HG02884 (cell line): ENCODE data around the gene TRAPPC2L.
"Not testable (repeated sequence)": the region's sequence is repeated elsewhere in the genome, so short reads cannot be mapped to it uniquely, and the experiment has no call there.

Experiments
- ATAC-seq: cut with Tn5 transposase; IDR thresholded peaks from one replicate; pipeline ENCODE4 v1.9.1; 2021; ENCODE audit warnings: mild to moderate bottlenecking, moderate library complexity; ENCODE audit not compliant: unreplicated experiment

The TRAPPC2L gene

DNA sequence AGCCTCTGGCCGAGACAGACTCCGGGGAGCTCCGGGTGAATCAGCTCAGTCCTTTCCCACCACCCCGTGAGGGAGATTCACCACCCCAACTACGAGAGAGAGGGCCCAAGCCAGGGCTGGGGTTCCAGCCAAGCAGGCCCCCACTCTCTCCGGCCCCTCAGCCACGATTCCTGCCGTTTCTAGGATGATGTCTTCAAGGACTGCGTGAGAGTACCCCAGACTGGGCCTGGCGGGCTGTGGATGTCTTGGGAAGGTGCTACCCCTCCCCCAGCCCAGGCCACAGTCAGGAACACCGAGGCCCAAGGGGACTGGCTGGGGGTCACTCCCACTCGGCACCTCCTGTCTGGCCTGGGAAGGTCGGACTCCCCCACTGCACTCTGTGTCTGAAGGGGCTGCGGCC is 31.1 kb downstream of the TRAPPC2L start:
- ATAC-seq, result no peak

DNA sequence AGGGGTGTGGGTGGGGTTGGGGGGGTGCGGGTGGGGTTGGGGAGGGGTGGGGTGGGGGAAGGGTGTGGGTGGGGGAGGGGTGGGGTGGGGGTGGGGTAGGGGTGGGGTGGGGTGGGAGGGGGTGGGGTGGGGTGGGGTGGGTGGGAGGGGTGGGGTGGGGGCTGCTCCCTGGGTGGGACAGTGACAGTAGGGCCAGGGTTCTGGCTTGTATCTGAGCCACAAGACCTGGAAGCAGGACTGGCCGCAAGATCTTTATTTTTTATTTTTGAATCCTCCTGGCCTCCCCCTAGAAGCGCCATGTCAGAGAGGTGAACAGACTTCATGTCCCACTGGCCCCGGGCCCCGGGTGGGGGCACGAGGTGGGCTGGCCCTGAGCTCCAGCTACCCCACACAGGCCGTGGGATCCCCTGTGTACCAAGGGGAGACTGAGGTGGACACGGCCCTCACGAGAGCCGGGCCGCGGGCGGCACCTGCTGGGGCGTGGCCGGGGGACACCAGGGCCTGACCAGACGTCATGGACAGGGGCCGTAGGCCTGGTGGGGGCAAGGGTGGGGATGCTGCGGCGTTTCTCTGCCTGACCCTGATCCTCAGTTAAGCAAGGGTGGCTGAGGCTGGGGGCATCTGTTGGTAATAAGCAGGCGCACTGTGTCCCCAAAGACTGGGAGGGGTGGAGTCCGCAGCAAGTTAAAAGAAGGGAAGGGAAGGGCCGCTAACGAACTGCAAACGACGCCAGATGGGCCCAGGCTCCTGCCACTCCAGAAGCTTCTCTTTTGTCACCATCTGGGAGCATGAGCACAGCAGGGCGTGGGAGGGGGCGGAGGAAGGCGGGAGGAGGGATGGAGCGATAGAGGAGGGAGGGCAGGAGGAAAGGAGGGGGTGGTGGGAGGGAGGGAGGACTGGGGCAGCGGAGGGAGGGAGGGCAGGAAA is 31.8 kb downstream of the TRAPPC2L start:
- no peak for ATAC-seq

DNA sequence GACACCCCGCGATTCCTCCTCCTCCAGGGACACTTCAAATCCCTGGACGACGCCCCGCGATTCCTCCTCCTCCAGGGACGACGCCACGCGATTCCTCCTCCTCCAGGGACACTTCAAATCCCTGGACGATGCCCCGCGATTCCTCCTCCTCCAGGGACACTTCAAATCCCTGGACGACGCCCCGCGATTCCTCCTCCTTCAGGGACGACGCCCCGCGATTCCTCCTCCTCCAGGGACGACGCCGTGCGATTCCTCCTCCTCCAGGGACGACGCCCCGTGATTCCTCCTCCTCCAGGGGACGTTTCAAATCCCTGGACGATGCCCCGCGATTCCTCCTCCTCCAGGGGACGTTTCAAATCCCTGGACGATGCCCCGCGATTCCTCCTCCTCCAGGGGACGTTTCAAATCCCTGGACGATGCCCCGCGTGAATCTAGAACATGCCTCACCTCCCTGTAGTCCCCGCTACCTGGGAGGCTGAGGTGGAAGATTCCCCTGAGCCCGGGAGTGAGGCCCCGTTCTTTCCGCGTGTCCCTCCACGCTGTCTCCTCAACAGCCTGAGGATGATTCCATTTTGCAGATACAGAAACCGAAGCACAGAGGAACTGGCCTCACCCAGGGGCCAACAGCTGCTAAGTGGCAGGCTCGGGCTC is 32.9 kb downstream of the TRAPPC2L start:
- not testable (repeated sequence) for ATAC-seq

DNA sequence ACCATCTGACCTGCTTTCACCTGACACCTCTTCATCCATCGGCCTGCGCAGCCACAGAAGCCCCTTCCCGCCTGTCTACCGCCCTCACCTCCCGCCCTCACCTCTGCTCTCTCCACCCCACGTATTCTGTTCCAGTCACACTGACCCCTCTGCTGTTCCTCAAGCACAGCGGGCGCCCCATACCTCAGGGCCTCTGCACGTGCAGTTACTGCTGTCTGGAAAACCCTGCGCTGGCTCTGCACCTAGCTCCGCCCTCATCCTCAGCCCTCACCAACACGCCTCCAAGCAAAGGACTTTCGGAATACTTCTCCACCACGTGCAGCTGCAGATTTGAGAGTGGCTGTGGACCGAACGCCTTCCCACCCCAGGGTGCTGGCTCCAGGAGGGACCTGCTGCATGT is 34.2 kb downstream of the TRAPPC2L start:
- no peak for ATAC-seq

DNA sequence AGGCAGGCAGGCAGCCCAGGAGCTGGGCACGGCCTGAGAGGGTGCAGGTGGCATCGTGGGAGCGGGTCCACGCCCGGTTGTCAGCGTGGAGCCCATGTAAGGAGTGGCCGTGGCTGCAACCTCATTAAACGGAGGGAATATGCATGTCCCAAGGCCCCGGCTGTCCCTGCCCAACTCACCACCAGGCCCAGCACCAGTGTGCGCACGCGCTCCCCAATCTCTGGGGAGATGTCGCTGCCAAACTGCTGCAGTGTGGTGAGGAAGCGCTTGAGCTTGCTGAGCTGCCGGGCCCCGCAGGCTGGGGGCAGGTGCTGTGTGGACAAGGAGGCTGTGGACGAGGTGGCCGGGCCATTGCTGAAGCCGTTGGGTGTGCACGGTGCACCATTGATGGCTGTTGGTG is 35.1 kb downstream of the TRAPPC2L start:
- ATAC-seq, result no peak

DNA sequence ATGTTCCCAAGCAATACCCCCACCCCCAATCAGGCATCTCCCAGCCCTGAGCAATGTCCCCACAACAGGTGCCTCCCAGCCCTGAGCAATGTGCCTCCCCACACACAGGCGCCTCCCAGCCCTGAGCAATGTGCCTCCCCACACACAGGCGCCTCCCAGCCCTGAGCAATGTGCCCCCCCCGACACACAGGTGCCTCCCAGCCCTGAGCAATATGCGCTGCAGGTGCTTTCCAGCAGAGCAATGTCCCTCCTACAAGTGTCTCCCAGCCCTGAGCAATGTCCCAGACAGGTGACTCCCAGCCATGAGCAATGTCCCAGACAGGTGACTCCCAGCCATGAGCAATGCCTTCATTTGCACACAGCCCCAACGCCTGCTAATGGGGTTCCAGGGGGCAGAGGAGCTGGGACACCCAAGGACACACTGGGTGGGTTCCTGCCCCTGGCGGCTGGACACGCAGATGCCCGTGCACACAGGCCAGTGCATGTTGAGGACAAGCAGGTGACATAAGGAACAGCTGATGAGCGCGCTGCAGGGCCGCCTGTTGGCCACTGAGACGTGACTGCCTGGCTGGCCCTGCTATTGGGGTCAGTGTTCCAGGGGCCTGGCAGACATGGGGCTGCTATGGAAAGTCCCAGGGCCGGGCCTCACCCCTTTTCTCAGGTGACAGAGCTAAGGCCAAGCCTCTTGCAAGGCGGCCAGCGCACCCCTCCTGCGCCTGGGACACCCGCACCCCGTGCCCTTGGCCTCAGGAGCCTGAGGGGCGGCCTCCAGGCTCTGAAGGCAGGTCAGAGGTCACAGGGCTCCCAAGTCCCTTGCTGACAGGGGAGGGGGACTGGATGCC is 36.4 kb downstream of the TRAPPC2L start:
- ATAC-seq, result no peak

DNA sequence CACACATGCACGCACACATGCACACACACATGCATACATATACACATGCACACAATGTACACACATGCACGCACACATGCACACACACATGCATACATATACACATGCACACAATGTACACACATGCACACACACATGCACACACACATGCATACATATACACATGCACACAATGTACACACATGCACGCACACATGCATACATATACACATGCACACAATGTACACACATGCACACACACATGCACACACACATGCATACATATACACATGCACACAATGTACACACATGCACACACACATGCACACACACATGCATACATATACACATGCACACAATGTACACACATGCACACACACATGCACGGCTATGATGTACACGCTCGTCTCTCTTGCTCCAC is 37.3 kb downstream of the TRAPPC2L start:
- ATAC-seq, result not testable (repeated sequence)

DNA sequence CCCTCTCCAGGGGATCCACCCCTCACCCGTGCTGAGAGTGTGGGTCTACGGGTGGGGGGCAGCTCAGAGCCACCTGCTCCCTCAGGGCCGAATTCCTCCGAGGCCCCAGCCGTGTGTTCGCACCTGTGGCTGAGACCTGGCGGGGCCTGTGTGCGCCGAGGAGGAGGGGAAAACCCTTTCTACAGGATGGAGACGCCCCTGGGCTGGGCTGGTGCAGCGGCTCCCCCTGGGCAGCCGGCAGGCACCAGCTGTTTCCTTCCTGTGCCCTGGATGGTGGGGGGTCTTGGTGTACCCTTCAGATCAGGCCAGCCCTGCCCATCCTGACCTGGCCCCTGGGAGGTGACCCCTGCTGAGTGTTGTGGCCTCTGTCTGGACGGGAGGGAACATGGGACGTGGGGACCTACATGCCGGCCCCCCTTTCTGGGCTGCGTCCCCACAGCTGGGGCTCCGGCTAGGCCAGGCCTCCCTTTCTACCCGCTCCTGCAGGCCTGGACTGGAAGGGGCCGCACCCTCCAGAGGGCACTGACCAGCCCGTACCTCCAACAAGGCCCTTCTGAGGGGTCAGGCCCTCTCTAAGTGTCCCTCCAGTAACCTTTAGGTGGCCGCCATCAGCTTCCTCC is 37.9 kb downstream of the TRAPPC2L start:
- no peak for ATAC-seq

DNA sequence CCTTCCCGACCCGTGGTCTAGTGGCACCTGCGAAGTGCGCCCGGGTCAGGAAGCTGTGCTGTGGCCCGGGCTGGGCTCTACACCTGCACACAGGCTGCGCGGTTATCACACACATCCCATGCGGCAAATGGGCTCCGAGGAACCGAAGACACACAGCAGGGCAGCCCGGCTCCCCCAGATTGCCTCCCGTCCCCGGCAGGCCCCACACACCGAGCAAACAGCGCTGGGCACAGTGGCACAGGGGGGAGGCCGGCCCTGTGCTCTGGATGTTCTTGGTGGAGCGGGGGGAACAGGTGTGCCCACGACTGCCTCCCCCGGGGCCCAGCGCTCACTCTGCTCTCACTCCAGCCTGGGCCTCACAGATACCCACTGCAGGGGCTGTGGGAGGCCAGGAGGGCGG is 38.4 kb downstream of the TRAPPC2L start:
- ATAC-seq, result no peak

DNA sequence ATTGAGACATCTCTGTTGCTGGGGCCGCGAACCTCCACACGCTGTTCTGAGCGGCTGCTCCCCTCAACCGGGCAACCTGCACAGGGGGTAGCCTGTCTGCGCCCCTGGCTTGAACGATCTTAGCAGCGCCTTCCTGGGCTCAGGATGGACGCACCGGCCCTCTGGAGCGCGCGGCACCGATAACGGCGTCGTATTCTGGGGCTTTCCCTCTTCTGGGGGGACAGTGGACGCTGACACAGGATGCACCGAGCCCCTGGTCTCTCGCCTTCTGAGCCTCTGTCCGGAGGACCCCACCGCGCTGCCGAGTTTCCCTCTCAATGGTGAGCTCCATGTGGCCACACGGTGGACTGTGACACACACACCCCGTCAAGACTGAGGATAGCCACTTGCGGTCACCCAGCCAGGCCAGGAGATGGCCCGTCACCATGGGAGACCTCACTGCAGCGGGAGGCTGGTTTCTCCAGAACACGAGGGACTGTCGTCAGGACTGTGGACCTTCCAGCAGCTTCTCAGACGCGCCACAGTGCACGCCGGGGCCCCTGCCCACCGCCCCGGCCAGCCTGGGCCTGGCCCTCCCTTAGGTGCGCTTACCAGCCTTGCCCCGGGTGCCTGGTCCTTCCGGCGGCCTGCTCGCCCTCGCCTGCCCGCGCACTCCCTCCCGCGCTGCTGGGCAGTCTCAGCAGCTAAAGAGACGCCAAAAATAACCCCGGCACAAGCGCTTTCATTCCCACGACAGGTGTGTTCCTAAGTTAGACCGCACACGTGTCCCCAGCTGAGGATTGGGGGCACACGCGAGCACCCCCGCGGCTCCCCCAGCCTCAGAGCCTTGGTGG is 39.5 kb downstream of the TRAPPC2L start:
- no peak for ATAC-seq

DNA sequence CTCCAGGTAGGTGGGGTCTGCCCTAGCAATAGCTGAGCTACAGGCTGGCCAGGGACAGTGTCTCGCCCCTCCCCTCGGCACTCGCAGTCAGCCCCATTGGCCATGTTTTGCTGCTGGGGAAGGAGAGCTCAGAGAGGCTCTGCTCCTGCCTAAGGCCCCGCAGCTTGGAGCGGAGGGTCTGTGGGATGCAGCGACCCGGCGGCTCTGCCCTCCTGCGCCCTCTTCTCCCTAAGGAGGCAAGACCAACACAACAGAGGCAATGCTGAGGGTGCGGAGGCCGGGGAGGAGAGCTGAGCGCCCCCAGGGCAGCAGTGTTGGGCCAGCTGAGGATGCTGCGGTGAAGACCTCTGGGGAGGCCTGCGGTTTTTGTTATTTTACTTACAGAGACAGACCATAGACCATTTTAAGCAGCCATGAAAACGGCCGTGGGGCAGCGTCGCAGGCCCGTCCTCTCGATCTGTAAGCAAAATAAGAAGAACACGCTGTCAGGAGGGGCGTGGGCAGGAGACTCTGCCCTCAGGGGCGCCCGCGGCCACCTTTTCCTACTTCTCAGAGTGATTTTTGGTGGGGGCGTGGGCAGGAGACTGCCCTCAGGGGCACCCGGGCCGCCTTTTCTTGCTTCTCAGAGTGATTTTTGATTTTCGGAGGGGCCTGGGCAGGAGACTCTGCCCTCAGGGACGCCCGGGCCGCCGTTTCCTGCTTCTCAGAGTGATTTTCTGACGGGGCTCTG is 40.9 kb downstream of the TRAPPC2L start:
- ATAC-seq, result no peak

DNA sequence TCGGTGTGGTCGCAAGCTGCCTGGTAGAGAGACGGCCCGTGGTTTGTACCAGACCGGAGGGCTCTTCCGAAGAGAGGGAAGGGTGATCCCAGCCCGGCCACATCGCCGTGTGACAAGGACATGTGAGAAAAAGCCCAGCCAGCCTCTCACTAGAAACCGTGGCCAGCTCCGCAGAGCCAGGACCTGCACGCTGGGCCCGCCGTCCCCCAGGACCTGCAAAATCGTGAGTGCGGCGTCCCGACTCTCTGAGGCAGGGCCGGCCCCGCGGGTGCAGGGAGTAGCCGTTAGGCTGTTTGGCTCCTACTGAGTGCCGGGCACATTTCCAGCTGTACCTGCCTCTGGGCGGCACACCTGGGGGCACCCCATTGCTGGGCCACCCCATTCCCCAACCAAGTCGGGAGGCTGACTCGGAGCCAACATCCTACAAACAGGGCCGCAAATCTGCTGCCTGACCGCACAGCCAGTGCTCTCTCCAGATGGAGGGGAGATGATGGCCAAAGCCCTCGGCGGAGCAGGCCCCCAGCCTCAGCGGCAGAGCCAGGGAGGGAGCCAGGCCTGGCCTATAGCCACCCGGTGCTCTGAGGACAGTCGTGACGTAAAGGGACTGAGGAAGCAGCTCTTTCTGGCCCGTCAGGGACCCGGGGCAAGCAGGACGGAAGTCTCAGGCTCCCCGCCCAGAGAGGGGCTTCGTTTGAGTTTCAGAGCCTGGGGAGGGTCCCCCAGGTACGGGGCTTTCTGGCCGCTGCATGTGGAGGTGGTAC is 43.2 kb downstream of the TRAPPC2L start:
- no peak for ATAC-seq

DNA sequence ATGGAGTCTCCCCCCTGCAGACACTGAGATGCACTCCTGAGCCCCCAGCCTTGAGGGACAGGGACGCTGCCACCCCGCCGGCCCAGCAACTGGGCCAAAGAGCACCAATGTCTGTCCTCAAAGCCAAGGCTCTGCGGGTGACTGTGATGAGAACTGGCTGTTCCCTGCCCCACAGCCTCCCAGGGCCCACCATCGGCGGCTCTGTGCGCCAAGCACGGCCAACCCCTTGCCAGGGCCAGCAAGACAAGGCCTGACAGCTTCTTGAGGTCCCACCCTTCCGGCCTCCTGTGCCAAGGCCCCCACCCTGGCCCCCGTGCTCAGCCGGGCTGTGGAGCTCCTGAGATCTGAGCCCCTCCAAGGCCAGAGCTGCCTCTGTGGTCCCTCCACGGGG is 43.7 kb downstream of the TRAPPC2L start:
- ATAC-seq, result no peak

DNA sequence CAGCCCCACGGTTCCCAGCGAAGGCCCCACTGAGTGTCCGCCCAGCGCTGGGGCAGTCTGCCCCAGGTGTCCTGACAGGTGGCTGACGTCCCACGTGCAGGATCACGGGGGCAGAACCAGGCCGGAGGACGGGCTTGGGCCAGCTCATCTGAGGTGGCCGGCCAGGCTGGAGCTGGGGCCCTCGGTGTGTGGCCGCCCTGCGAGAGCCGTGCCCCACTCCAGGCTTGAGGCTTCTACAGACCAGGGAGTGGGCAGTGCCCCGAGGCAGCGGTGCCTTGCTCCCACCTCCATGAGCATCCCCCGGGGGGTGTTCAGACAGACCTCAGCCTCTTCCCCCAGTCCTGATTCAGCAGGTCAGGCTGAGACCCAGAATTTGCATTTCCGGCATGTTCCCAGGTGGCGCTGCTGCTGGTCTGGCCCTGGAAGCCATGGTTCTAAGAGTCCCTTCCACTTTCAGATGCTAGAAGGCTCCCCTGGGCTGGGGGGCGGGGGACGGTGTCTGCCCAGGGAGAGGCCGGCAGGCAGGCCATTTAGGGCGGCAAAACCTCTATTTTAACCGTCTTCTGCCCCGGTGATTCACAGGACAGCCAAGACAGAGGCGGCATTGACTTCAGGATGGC is 44.9 kb downstream of the TRAPPC2L start:
- no peak for ATAC-seq

DNA sequence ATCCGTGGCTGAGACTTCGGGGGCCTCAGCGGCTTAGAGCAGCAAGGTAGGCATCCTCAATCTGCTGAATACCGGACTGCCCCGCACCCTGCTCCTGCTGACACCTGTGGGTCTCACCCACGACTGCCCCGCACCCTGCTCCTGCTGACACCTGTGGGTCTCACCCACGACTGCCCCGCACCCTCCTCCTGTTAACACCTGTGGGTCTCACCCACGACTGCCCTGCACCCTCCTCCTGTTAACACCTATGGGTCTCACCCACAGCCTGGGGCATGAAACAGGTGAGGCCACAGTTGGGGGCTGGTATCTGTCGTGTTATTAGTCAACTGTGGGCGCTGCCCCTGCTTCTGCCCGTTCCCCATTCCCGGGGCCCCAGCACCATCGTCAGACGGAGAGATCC is 45.8 kb downstream of the TRAPPC2L start:
- ATAC-seq, result no peak

DNA sequence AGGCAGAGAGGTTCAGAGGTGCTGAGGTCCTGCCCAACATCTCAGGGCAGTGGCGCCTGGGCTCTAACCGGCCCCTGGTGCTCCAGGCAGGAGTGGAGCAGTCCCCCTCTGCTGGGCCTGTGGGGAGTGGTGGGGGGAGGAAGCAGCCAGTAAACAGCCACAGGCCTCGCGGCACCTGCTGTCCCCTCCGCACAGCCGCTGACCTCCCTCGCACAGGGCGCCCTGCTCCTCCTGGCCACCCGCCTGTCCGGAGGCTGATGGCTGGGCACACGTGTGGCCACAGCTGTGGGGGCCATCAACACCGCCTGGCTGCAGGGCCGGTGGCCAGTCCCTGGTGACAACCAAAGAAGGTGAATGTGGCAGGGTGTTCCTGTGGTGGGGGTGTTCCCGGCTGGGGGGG is 46.3 kb downstream of the TRAPPC2L start:
- no peak for ATAC-seq

DNA sequence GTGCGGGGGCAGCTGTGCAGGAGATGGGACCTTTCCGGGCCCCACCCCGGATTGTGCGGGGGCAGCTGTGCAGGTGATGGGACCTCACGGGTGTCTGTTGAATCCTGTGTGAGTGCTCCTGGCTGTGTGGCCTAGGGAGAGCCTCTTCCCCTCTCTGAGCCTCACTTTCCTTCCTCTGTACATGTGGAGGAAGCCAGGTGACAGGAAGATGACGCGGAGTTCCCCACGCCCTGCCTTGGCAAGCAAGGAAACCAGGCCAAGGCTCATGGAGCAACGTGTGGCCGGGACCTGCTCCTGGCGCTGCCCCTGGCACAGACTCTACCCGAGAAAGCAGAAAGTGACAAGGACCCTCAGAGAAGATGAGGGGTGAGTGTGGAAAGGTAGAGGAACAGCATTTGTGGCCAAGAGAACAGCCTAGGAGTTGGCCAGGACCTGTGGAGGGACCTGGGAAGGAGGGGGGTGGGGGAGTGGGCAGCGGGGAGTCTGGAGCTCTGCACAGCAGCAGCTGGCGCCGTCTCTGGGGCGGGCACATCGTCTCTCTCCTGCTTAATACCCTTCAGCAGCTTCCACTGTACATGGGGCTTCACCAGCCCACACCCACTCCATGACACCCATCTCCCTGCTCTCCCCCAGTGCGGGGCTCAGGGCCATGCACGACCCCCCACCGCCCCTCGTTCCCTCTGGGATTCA is 47.9 kb downstream of the TRAPPC2L start:
- no peak for ATAC-seq

DNA sequence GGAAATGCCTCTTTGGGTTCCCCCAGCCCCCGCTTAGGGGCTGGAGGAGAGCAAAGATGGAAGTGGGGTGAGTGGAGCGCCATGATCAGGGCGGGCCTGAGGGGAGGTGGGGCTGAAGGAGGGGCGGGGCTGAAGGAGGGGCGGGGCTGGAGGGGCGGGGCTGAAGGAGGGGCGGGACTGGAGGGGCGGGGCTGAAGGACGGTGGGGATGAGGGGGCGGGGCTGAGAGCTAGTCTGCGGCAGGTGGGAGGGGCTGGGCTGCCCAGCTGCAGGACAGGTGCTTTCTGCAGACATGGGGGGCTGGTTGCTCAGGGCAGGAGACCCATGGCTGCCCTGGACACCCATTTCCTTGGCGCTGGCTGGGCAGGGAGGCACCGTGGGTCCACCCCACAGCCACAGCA is 48.6 kb downstream of the TRAPPC2L start:
- ATAC-seq, result no peak
